Measurements from ENCODE around the gene SHISA9.

DNA sequence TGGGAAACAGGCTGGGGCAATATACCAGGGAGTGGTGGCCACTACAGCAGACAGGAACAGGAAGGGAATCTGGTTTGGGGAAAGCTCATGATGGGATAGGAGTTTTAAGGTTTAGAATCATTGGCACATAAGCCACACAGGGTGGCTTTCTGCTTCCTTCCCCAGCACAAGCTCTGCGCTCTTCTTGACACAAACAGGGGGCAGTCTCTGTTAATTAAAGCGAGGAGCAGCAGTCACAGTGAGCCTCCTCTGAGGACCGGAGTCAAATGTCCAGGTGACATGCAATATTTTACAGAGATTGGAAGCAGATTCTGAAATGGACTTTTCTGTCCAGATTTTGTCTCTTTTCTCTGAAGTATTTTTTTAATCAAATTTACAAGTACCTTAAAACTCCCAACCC lies 2.8 kb upstream of the SHISA9 start:
- TF ChIP-seq, protein P1, sequence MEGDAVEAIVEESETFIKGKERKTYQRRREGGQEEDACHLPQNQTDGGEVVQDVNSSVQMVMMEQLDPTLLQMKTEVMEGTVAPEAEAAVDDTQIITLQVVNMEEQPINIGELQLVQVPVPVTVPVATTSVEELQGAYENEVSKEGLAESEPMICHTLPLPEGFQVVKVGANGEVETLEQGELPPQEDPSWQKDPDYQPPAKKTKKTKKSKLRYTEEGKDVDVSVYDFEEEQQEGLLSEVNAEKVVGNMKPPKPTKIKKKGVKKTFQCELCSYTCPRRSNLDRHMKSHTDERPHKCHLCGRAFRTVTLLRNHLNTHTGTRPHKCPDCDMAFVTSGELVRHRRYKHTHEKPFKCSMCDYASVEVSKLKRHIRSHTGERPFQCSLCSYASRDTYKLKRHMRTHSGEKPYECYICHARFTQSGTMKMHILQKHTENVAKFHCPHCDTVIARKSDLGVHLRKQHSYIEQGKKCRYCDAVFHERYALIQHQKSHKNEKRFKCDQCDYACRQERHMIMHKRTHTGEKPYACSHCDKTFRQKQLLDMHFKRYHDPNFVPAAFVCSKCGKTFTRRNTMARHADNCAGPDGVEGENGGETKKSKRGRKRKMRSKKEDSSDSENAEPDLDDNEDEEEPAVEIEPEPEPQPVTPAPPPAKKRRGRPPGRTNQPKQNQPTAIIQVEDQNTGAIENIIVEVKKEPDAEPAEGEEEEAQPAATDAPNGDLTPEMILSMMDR (IDR thresholded peaks at IDR 0.05), result no peak
- TF ChIP-seq POLR2A (IDR thresholded peaks at IDR 0.05), result no peak

Measured in prostate gland (tissue), 2 donors.